GM12873 (cell line): ENCODE data around the gene PCNX1.

ENCODE experiments used
- CTCF ChIP-seq: IDR thresholded peaks from 2 replicates; pipeline ENCODE4 v1.5.1; 2012; ENCODE audit warnings: low read depth, mild to moderate bottlenecking, moderate library complexity, low read length, control low read depth; ENCODE audit not compliant: insufficient read depth; ENCODE audit errors: missing control alignments

The PCNX1 gene

GRCh38 chr14:70893858-70894291, 13.4 kb upstream of the PCNX1 start:
- no peak for TF ChIP-seq CTCF

DNA sequence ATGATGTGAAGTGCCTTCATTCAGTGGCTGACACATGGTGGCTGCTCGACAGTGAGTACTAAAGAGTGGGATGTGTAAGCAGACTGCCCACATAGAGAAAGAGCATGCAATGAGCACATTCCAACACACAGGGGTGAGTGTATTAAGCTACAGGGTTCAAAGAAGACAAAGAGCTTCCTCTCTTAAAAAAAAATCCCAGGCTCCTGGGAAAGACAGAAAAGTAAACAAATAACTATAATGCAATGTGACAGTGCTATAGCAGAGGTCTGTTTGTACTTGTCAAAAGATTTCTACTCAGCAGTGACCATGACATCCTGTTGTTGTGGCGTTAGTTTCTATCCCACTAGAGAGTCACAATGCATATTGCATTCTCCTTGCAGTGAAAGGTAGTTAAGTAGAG, 12.4 kb upstream of the PCNX1 start:
- TF ChIP-seq CTCF: no peak

- TF ChIP-seq CTCF: no peak
Measured at GRCh38 chr14:70896317-70896716, 10.9 kb upstream of the PCNX1 start.

DNA sequence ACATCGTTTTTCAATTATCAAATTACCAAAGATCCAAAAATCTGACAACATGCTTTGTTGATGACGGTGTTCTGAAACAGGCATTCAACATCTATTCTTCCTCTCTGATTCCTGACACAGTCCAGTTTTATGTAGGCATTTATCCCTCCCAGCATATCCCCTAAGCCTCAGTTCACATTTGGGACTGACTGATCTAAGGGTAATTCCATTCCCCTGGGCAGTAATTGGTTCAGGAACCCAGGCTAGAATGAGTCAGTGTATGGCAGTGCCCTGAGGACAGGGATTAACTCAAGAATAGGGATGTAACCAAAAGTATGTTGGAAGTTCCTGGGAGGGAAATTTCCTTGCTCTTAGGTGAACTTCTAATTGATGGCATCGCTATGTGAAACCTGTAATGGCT, 10.3 kb upstream of the PCNX1 start:
- no peak for TF ChIP-seq CTCF

- no peak for TF ChIP-seq CTCF
Measured at GRCh38 chr14:70897464-70897863, 9.8 kb upstream of the PCNX1 start.

GRCh38 chr14:70898111-70898745, 9.0 kb upstream of the PCNX1 start:
- TF ChIP-seq CTCF: no peak

- TF ChIP-seq CTCF: no peak
Measured at GRCh38 chr14:70901269-70901668, 6.0 kb upstream of the PCNX1 start.

DNA sequence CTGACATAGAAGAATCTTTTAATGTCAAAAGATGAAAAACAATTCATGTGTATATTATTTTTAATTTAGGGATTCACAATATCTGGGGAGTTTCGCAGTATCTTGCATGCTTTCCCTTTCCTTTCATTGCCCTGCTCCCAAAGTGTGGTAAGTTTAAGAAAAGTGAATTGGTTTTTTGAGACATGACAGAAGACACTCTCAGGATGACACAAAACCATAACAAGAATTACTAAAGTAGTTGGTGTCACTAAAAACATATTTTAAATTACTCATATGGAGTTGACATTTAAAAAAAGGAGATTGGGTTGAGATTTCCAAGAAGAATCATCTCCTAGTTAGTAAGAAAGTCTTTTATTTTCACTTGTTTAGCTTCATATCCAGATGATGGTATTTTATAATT, 5.1 kb upstream of the PCNX1 start:
- no peak for TF ChIP-seq CTCF
